ENCODE results near the gene RBPJL.
"Not testable (repeated sequence)": the region's sequence is repeated elsewhere in the genome, so short reads cannot be mapped to it uniquely, and the experiment has no call there.

RBPJL gene

GRCh38 chr20:45343532-45344167 is 37.0 kb downstream of the RBPJL start:
- no peak for FAIRE-seq

GRCh38 chr20:45344168-45344860 is 37.7 kb downstream of the RBPJL start:
- no peak for FAIRE-seq

GRCh38 chr20:45345104-45345936 is 38.7 kb downstream of the RBPJL start:
- FAIRE-seq: no peak

- no peak for FAIRE-seq
Observed at GRCh38 chr20:45346291-45346718, 39.7 kb downstream of the RBPJL start.

GRCh38 chr20:45346851-45347250 is 40.2 kb downstream of the RBPJL start:
- no peak for FAIRE-seq

GRCh38 chr20:45347297-45347935 is 40.8 kb downstream of the RBPJL start:
- FAIRE-seq: no peak

GRCh38 chr20:45347936-45348778 is 41.5 kb downstream of the RBPJL start, which contains the start of gene SDC4:
Gene SDC4 (minus strand): TSS chr20:45348424. CDS start chr20:45348384, 40 bp downstream.
- no peak for FAIRE-seq

- FAIRE-seq: no peak
Observed at GRCh38 chr20:45350217-45350616, 43.6 kb downstream of the RBPJL start.

- FAIRE-seq: not testable (repeated sequence)
Observed at GRCh38 chr20:45350795-45351194, 44.2 kb downstream of the RBPJL start.

GRCh38 chr20:45352729-45353128 is 46.1 kb downstream of the RBPJL start:
- FAIRE-seq: no peak

- FAIRE-seq: no peak
Observed at GRCh38 chr20:45353746-45354145, 47.1 kb downstream of the RBPJL start.

- no peak for FAIRE-seq
Observed at GRCh38 chr20:45354423-45355208, 48.0 kb downstream of the RBPJL start.

GRCh38 chr20:45355209-45356084 is 48.8 kb downstream of the RBPJL start:
- no peak for FAIRE-seq

GRCh38 chr20:45358282-45359068 is 51.8 kb downstream of the RBPJL start:
- no peak for FAIRE-seq

- no peak for FAIRE-seq
Observed at GRCh38 chr20:45359069-45359405, 52.4 kb downstream of the RBPJL start.

GRCh38 chr20:45359406-45360148 is 52.9 kb downstream of the RBPJL start:
- FAIRE-seq: no peak

- no peak for FAIRE-seq
Observed at GRCh38 chr20:45361793-45362192, 55.2 kb downstream of the RBPJL start.

GRCh38 chr20:45362804-45363610 is 56.4 kb downstream of the RBPJL start, which contains the start of gene SYS1:
Gene SYS1 (plus strand): TSS chr20:45363156. CDS start chr20:45363532, 376 bp downstream.
- peak; percentile 84 for FAIRE-seq
